ENCODE measurements around the gene SLC16A2.

SLC16A2 gene

GRCh38 chrX:74437530-74437929, 16.2 kb downstream of the SLC16A2 start:
- no peak overlapping the region for H3K4me2 ChIP-seq (ENCODE audit: low read depth, low read length, poor library complexity, severe bottlenecking)
- H2AFZ ChIP-seq (ENCODE audit: low read length), result no peak overlapping the region
- no peak for TF ChIP-seq CTCF (conservative IDR thresholded peaks at IDR 0.05; ENCODE audit: low read length)
- no peak for TF ChIP-seq EZH2phosphoT487 (IDR thresholded peaks at IDR 0.05; ENCODE audit: borderline replicate concordance)
- H3K9me2 ChIP-seq (replicated peaks; ENCODE audit: low read depth, low read length), result no peaks in the 10 kb centered on the region
- H3F3A ChIP-seq (ENCODE audit: low read depth), result no peaks in the 10 kb centered on the region
- no peaks in the 10 kb centered on the region for H4K20me1 ChIP-seq (ENCODE audit: insufficient read depth, low read length, poor library complexity, severe bottlenecking)
- no peaks in the 10 kb centered on the region for H3K27me3 ChIP-seq (ENCODE audit: insufficient read depth, low read length, poor library complexity, severe bottlenecking)
- no peak overlapping the region for H3K4me3 ChIP-seq (ENCODE audit: low read length, poor library complexity, severe bottlenecking)
- H3K79me2 ChIP-seq (ENCODE audit: insufficient read depth, low read length), result no peaks in the 10 kb centered on the region
- no peaks in the 10 kb centered on the region for H3K4me1 ChIP-seq (ENCODE audit: insufficient read depth, low read length, poor library complexity, severe bottlenecking)
- no peaks in the 10 kb centered on the region for H3K9me3 ChIP-seq (ENCODE audit: insufficient read depth, low read depth, low read length)
- no peaks in the 10 kb centered on the region for H3K36me3 ChIP-seq (ENCODE audit: insufficient read depth, low read length)
- no peak overlapping the region for H3K9ac ChIP-seq (ENCODE audit: low read depth, low read length, poor library complexity, severe bottlenecking)

- H3K4me1 ChIP-seq (ENCODE audit: insufficient read depth, low read length, poor library complexity, severe bottlenecking), result no peaks in the 10 kb centered on the region
- no peaks in the 10 kb centered on the region for H3K9me3 ChIP-seq (ENCODE audit: insufficient read depth, low read depth, low read length)
- H2AFZ ChIP-seq (ENCODE audit: low read length), result no peak overlapping the region
- H3K4me2 ChIP-seq (ENCODE audit: low read depth, low read length, poor library complexity, severe bottlenecking), result no peak overlapping the region
- no peak for TF ChIP-seq CTCF (conservative IDR thresholded peaks at IDR 0.05; ENCODE audit: low read length)
- TF ChIP-seq EZH2phosphoT487 (IDR thresholded peaks at IDR 0.05; ENCODE audit: borderline replicate concordance), result no peak
- H3K9me2 ChIP-seq (replicated peaks; ENCODE audit: low read depth, low read length), result no peaks in the 10 kb centered on the region
- H3K9ac ChIP-seq (ENCODE audit: low read depth, low read length, poor library complexity, severe bottlenecking), result no peak overlapping the region
- no peaks in the 10 kb centered on the region for H3F3A ChIP-seq (ENCODE audit: low read depth)
- no peaks in the 10 kb centered on the region for H3K36me3 ChIP-seq (ENCODE audit: insufficient read depth, low read length)
- no peaks in the 10 kb centered on the region for H3K27me3 ChIP-seq (ENCODE audit: insufficient read depth, low read length, poor library complexity, severe bottlenecking)
- no peaks in the 10 kb centered on the region for H3K79me2 ChIP-seq (ENCODE audit: insufficient read depth, low read length)
- no peaks in the 10 kb centered on the region for H4K20me1 ChIP-seq (ENCODE audit: insufficient read depth, low read length, poor library complexity, severe bottlenecking)
- H3K4me3 ChIP-seq (ENCODE audit: low read length, poor library complexity, severe bottlenecking), result no peak overlapping the region
Measured at GRCh38 chrX:74438764-74439163, 17.5 kb downstream of the SLC16A2 start.

- TF ChIP-seq CTCF (conservative IDR thresholded peaks at IDR 0.05; ENCODE audit: low read length) (no peak), EZH2phosphoT487 (IDR thresholded peaks at IDR 0.05; ENCODE audit: borderline replicate concordance) (no peak)
- H3K4me1 ChIP-seq (ENCODE audit: insufficient read depth, low read length, poor library complexity, severe bottlenecking), result peaks cover 10% of the 10 kb centered on the region
- H3K9me2 ChIP-seq (replicated peaks; ENCODE audit: low read depth, low read length), result no peaks in the 10 kb centered on the region
- no peaks in the 10 kb centered on the region for H3K36me3 ChIP-seq (ENCODE audit: insufficient read depth, low read length)
- H3K27me3 ChIP-seq (ENCODE audit: insufficient read depth, low read length, poor library complexity, severe bottlenecking), result no peaks in the 10 kb centered on the region
- no peaks in the 10 kb centered on the region for H3K79me2 ChIP-seq (ENCODE audit: insufficient read depth, low read length)
- no peak overlapping the region for H2AFZ ChIP-seq (ENCODE audit: low read length)
- no peaks in the 10 kb centered on the region for H4K20me1 ChIP-seq (ENCODE audit: insufficient read depth, low read length, poor library complexity, severe bottlenecking)
- H3F3A ChIP-seq (ENCODE audit: low read depth), result no peaks in the 10 kb centered on the region
- H3K9ac ChIP-seq (ENCODE audit: low read depth, low read length, poor library complexity, severe bottlenecking), result no peak overlapping the region
- H3K4me3 ChIP-seq (ENCODE audit: low read length, poor library complexity, severe bottlenecking), result no peak overlapping the region
- no peak overlapping the region for H3K4me2 ChIP-seq (ENCODE audit: low read depth, low read length, poor library complexity, severe bottlenecking)
- H3K9me3 ChIP-seq (ENCODE audit: insufficient read depth, low read depth, low read length), result no peaks in the 10 kb centered on the region
Measured at GRCh38 chrX:74445099-74445498, 23.8 kb downstream of the SLC16A2 start.

Data from Loucy (cell line).